Hepatocyte (in vitro differentiated cells): ENCODE data around the gene TRAFD1. TPM values are rescaled to one million over a fixed set of nuclear protein-coding genes. Genes with fewer than 3 reads are reported as not detected.

Source experiments
- DNase-seq: peaks from one replicate; pipeline ENCODE4 v3.0.0-alpha.2; 2016; ENCODE audit warnings: low spot score
- H2AFZ ChIP-seq: fragments of 200-600 bp; sonication (generic); 2 replicates; pipeline ENCODE4 v1.6.0; 2016; ENCODE audit warnings: antibody characterized with exemption, mild to moderate bottlenecking
- H3K27ac ChIP-seq: fragments of 200-600 bp; sonication (generic); 2 replicates; pipeline ENCODE4 v1.5.1; 2016; ENCODE audit warnings: mild to moderate bottlenecking
- H3K27me3 ChIP-seq: fragments of 200-600 bp; sonication (generic); 2 replicates; pipeline ENCODE4 v1.6.1; 2016
- H3K36me3 ChIP-seq: fragments of 200-600 bp; sonication (generic); replicated peaks from 2 replicates; pipeline ENCODE4 v1.5.1; 2016; ENCODE audit warnings: low read depth; ENCODE audit not compliant: insufficient read depth
- H3K4me1 ChIP-seq: fragments of 200-600 bp; sonication (generic); 2 replicates; pipeline ENCODE4 v1.5.1; 2016; ENCODE audit warnings: mild to moderate bottlenecking, moderate library complexity; ENCODE audit not compliant: insufficient read depth
- H3K4me2 ChIP-seq: fragments of 200-600 bp; sonication (generic); 2 replicates; pipeline ENCODE4 v1.6.0; 2016
- H3K4me3 ChIP-seq: fragments of 200-600 bp; sonication (generic); 2 replicates; pipeline ENCODE4 v1.5.1; 2016; ENCODE audit warnings: mild to moderate bottlenecking
- H3K79me2 ChIP-seq: fragments of 200-600 bp; sonication (generic); 2 replicates; pipeline ENCODE4 v1.6.0; 2017; ENCODE audit warnings: mild to moderate bottlenecking
- H3K9me2 ChIP-seq: fragments of 200-600 bp; sonication (generic); replicated peaks from 2 replicates; pipeline ENCODE4 v1.6.0; 2017; ENCODE audit warnings: mild to moderate bottlenecking; ENCODE audit not compliant: insufficient read depth
- H3K9me3 ChIP-seq: fragments of 200-600 bp; sonication (generic); 2 replicates; pipeline ENCODE4 v1.5.1; 2016; ENCODE audit warnings: low read depth, mild to moderate bottlenecking
- H4K20me1 ChIP-seq: fragments of 200-600 bp; sonication (generic); 2 replicates; pipeline ENCODE4 v1.6.0; 2016; ENCODE audit warnings: mild to moderate bottlenecking; ENCODE audit not compliant: insufficient read depth, poor library complexity, severe bottlenecking
- EZH2 ChIP-seq: fragments of 200-600 bp; sonication (generic); IDR thresholded peaks from 2 replicates; pipeline ENCODE4 v1.6.1; 2016; ENCODE audit warnings: antibody characterized with exemption, mild to moderate bottlenecking, borderline replicate concordance
- EZH2phosphoT487 ChIP-seq: fragments of 200-600 bp; sonication (generic); IDR thresholded peaks from one replicate; pipeline ENCODE4 v1.6.1; 2018; ENCODE audit warnings: antibody characterized with exemption, mild to moderate bottlenecking, low read depth, moderate library complexity; ENCODE audit not compliant: unreplicated experiment, severe bottlenecking
- WGBS: methylation state at CpG from one replicate; pipeline ENCODE4 v1.1.6; 2016; ENCODE audit warnings: low lambda C conversion rate; ENCODE audit errors: missing lambda C conversion rate; 5-methylcytosine and 5-hydroxymethylcytosine counted together
- polyA plus RNA-seq: library from polyadenylated mRNA; unstranded; fragments of >200 nt; fragmentation: Nextera tagmentation; extraction: Ambion mirVana; gene quantifications from 2 replicates; pipeline ENCODE4 v1.2.1, GENCODE V29; 2016
- total RNA-seq: library from RNA; depleted of rRNA; stranded (reverse); fragments of >200 nt; gene quantifications from 2 replicates; pipeline ENCODE4 v1.2.3, GENCODE V29; 2014
- TF ChIP-seq, protein P1 (sequence below): fragments of 200-600 bp; sonication (generic); IDR thresholded peaks from 2 replicates; pipeline ENCODE4 v1.5.1; 2016; ENCODE audit warnings: antibody characterized with exemption, mild to moderate bottlenecking; ENCODE audit not compliant: poor library complexity

TRAFD1 gene
- total and polyA plus RNA-seq, 2 experiments from 2014 or later = 37.1 to 37.3 TPM

DNA sequence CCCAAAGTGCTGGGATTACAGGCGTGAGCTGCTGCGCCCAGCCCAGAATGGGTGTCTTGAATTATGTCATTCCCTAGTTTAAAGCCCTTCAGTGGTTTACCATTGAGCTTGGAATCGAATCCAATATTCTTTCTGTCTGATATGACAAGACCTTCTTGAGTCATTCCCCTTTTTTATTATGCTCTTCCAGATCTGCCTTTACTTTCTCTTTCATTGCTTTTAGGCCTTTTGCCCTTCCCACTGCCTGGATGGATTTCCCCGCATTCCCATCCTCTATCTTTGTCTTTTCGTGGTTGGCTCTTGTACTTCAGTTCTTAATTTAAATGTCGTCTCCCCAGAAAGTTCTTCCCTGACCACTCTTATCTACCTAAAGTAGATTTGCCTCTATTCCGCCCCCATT, 1.6 kb downstream of the TRAFD1 start:
- no peaks in the 10 kb centered on the region for H3K36me3 ChIP-seq
- H4K20me1 ChIP-seq = no peaks in the 10 kb centered on the region
- no peaks in the 10 kb centered on the region for H3K27me3 ChIP-seq
- H3K9me3 ChIP-seq = no peaks in the 10 kb centered on the region
- no peak overlapping the region for H3K27ac ChIP-seq
- peaks cover 29% of the 10 kb centered on the region for H3K4me1 ChIP-seq
- peak overlapping the region; percentile 91 for H3K4me2 ChIP-seq
- 95% methylated on average over 7 of the region's 7 CpGs for WGBS
- DNase-seq = no peak
- TF ChIP-seq, protein P1, sequence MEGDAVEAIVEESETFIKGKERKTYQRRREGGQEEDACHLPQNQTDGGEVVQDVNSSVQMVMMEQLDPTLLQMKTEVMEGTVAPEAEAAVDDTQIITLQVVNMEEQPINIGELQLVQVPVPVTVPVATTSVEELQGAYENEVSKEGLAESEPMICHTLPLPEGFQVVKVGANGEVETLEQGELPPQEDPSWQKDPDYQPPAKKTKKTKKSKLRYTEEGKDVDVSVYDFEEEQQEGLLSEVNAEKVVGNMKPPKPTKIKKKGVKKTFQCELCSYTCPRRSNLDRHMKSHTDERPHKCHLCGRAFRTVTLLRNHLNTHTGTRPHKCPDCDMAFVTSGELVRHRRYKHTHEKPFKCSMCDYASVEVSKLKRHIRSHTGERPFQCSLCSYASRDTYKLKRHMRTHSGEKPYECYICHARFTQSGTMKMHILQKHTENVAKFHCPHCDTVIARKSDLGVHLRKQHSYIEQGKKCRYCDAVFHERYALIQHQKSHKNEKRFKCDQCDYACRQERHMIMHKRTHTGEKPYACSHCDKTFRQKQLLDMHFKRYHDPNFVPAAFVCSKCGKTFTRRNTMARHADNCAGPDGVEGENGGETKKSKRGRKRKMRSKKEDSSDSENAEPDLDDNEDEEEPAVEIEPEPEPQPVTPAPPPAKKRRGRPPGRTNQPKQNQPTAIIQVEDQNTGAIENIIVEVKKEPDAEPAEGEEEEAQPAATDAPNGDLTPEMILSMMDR = no peak
- TF ChIP-seq EZH2phosphoT487 = no peak
- TF ChIP-seq EZH2 = no peak
- peaks cover 51% of the 10 kb centered on the region for H3K79me2 ChIP-seq
- no peak overlapping the region for H3K4me3 ChIP-seq
- no peaks in the 10 kb centered on the region for H3K9me2 ChIP-seq
- no peak overlapping the region for H2AFZ ChIP-seq

GRCh38 chr12:112130441-112130998, 5.2 kb downstream of the TRAFD1 start:
- Histone ChIP-seq H3K4me3 (no peak overlapping the region), H3K4me2 (peak overlapping the region; percentile 67), H3K9me3 (no peaks in the 10 kb centered on the region), H3K27ac (peak overlapping the region; percentile 82), H3K36me3 (no peaks in the 10 kb centered on the region), H3K9me2 (no peaks in the 10 kb centered on the region), H2AFZ (no peak overlapping the region), H3K27me3 (no peaks in the 10 kb centered on the region), H3K79me2 (peaks cover 68% of the 10 kb centered on the region), H4K20me1 (no peaks in the 10 kb centered on the region), H3K4me1 (peaks cover 21% of the 10 kb centered on the region)
- peak; percentile 46 for DNase-seq
- WGBS = 20% methylated on average over 2 of the region's 2 CpGs
- TF ChIP-seq EZH2phosphoT487 (no peak), EZH2 (no peak)
- TF ChIP-seq, protein P1 = no peak

GRCh38 chr12:112131686-112132085, 6.3 kb downstream of the TRAFD1 start:
- peaks cover 18% of the 10 kb centered on the region for H3K4me1 ChIP-seq
- no peak overlapping the region for H3K27ac ChIP-seq
- H3K4me2 ChIP-seq = no peak overlapping the region

More at GRCh38 chr12:112131686-112132085, 6.3 kb downstream of the TRAFD1 start:
- Histone ChIP-seq H3K27me3 (no peaks in the 10 kb centered on the region), H3K9me3 (no peaks in the 10 kb centered on the region), H3K79me2 (peaks cover 58% of the 10 kb centered on the region), H4K20me1 (no peaks in the 10 kb centered on the region), H3K36me3 (no peaks in the 10 kb centered on the region), H2AFZ (no peak overlapping the region), H3K4me3 (no peak overlapping the region), H3K9me2 (no peaks in the 10 kb centered on the region)
- TF ChIP-seq EZH2 (no peak), EZH2phosphoT487 (no peak)
- TF ChIP-seq, protein P1 = no peak
- 85% methylated on average over 1 of the region's 1 CpG for WGBS
- no peak for DNase-seq
